ENCODE measurements around the gene C12orf50.
"Not testable (repeated sequence)": the region's sequence is repeated elsewhere in the genome, so short reads cannot be mapped to it uniquely, and the experiment has no call there.

Gene C12orf50, protein sequence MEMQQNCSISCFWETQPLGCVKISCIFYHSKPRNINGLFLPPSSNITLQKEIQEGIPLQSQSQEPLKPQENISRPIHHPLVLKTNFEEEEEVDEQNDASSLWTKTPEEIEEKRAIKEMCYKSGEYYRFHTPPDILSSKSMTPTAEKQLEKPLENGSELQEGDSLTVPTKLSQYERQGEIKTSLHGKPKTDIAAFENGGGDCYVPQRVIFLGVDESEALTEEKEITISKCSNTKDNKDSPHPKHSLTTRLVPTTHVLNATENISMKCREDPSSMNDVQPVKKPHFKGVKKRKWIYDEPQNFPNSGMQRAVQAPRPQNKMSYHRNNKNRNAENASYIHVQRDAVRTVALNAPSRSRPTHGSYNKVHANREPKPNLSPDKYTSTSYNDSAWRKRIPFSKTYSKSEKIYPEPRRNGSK

GRCh38 chr12:88029093-88029665 is at the start of gene C12orf50:
TSS of gene C12orf50 (minus strand) at chr12:88029401. CDS start at chr12:88026962, 2,439 bp downstream.
- no peak for DNase-seq (ENCODE audit: low read depth in 3 of 3)

DNA sequence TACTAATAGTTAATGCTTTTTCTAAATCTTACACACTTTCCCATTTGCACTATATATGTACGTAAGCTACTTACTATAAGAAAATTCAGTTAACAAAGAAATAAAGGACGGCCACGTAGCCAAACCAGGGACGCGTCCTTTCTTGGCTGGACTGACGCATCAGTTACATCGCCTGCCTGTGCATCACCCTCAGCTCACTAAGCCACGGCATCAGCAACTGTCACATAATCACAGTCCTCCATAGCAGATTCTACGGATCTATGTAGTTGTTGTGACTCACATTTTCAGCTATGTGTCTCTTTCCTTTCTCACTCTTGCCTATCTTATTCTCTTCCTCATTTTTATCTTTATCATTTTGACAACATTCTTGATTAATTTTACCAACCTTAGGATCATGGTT is 38.1 kb upstream of the C12orf50 start:
- DNase-seq (ENCODE audit: low read depth in 3 of 3), result no peak

GRCh38 chr12:88063375-88063774 is 34.2 kb upstream of the C12orf50 start:
- DNase-seq (ENCODE audit: low read depth in 3 of 3), result no peak

DNA sequence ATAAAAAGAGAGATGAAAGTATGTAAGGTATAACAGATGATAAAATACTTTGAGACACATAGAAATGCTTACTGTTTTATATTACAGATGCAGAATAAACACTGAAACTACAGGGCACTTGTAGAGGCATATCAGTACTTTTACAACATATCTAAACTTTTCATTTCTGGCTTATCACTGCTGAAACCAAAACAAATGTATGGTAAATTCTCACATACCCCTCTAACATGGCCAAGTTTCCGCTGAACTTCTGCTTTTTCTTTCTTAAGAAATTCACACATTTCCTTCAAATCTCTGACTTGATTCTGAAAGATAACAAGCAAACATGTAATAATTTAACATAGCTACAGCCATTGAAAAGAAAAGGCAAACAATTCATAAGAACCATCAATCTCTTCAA is 33.3 kb upstream of the C12orf50 start:
- no peak for DNase-seq (ENCODE audit: low read depth in 3 of 3)

DNA sequence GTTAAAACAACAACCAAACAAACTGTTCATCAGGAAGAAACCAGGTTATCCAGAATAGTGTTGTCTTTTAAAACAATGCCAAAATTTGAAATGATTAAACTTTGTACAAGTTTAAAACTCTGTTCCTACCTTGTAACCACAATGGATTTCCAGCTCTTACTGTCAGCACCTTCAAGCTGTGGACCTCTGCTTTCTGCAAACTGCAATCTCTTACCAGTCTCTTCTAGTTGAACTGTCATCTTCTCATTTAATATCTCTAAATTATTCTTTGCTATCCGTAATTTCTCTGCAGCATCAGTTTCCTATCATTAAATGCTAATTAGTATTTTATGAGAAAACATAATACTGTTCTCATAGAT is 29.5 kb upstream of the C12orf50 start:
- DNase-seq (ENCODE audit: low read depth in 3 of 3), result no peak

DNA sequence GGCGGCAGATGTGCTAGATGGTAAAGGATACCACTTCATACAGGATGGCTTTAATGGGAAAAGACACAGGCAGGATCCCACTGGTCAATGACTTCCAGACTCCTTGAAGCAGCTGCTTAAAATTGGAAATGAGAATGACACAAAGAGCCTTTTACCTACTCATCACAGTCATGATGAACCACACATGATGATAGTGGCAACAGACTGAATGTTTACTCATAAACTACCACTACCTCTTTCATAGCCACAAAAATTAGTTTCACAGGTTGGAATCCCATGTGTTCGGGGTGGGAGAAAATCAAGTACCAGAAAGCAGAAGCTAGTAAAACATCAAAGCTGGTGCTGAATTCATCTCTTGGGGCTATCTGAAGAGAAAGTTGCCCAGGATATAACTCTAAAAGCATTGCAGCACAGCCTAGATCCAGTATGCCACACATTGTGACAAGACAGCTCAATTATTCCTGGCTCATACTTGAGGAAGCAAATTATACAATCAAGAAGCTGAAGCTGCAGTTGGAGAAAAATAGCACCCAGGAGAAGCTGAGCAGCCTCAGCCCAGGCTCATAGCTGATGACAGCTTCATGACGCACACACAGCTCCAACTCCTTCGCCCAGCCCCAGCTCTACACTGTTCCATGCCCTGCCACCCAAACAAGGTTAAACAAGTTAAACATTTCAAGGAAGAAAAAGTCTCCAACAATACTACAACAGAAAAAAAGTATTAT is 29.0 kb upstream of the C12orf50 start:
- DNase-seq (ENCODE audit: low read depth in 3 of 3), result no peak

DNA sequence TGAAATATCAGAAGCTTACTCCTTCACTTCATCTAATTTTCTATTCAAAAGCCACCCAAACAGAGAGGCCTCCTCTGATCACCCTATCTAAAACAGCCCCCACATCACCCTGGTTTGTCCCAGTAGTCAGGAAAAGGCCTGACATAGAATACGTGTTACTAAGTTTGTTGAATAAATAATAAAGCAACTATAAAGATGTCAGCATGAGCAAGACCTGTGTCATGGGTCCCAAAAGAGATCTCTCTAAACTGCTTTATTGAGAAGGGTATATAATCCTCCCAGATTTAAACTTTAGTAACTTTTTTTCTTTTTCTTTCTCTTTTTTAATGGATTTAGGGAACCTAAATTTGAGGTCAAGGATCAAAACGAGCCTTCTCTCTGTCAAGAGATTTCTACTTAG is 27.4 kb upstream of the C12orf50 start:
- no peak for DNase-seq (ENCODE audit: low read depth in 3 of 3)

- no peak for DNase-seq (ENCODE audit: low read depth in 3 of 3)
These were observed 23.5 kb upstream of the C12orf50 start for GRCh38 chr12:88052686-88053085.

GRCh38 chr12:88044035-88044434 is 14.8 kb upstream of the C12orf50 start:
- DNase-seq (ENCODE audit: low read depth in 3 of 3), result no peak

GRCh38 chr12:88037770-88038169 is 8.6 kb upstream of the C12orf50 start:
- DNase-seq (ENCODE audit: low read depth in 3 of 3), result no peak

DNA sequence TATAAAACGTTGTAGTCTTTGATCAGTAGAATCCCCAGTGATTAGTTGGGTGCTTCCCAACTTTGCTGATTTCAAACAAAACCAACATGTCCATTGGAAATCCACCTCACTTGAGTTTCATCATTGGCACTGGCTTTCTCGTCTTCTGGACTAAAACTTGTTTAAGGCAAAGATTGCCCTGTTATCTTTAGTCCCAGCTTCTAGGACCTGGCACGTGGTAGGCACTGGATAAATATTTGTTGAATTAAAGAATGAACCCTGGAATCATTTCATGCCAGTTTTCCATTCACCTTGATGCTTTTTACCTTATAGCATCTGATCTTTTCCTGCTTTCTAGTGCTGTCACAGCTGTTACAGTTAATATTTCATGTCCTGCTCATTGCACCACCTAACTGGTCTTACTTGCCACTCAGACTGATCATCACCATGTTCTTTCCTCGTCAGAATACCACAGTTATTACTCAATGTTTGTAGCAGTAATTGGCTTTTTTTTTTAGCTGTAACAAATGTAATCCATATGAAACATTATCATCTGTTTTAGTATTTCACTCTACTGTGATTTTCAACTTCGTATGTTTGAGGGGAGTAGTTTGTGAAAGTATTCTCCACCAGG is 7.3 kb upstream of the C12orf50 start:
- DNase-seq (ENCODE audit: low read depth in 3 of 3), result no peak

DNA sequence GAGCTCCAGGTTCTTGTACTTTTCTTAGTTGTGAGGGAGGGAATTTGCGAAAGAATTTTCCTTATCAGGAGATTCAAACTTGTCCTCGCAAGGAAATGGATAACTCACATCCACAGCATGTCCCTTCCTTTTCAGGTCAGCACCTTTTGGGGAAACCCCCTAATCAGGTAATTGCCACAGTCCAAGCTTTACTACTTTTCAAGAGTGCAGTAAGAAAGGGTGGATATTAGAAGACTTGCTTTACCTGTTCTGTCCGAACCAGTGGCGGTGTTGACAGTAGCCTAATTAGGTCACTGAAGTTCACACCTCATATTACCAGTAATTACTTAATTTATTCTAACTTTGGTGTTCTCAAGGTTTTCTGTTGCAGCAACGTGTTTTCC is 6.7 kb upstream of the C12orf50 start:
- no peak for DNase-seq (ENCODE audit: low read depth in 3 of 3)

DNA sequence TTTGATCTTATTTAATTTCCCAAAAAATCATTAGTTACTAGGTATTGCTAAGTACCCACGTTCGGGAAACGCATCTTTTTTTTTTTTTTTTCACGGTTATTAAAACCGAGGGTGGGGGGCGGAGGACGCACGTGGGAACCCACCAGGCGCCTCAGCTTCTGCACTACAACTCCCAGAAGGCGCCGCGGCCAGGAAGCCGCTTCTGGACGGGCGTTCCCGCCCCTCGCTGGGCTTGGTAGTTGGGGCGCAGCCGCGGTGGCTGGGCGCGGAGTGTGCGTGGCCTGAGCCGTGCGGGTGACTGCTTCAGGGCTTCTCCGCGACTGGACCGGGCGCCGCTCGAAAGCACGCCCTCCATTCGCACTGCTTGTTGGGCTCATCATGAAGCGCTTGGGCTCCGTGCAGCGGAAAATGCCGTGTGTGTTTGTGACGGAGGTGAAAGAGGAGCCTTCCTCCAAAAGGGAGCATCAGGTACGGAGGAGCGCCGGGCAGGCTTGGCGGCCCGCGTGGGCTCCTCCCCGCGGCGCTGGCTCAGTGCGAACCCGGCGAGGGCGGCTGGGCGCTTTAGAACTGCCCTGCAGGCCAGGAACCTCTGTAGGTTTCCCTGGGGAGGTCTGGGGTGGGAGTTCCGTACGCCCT is 6.2 kb upstream of the C12orf50 start:
- DNase-seq (ENCODE audit: low read depth in 3 of 3), result peak; percentile 79 to 86 (median 81)

GRCh38 chr12:88031161-88031560 is 2.0 kb upstream of the C12orf50 start:
- DNase-seq (ENCODE audit: low read depth in 3 of 3), result not testable (repeated sequence)

GRCh38 chr12:88026196-88026595 is 3.0 kb downstream of the C12orf50 start:
- no peak for DNase-seq (ENCODE audit: low read depth in 3 of 3)

- DNase-seq (ENCODE audit: low read depth in 3 of 3), result no peak
These were observed 11.2 kb downstream of the C12orf50 start for GRCh38 chr12:88017964-88018363.

DNA sequence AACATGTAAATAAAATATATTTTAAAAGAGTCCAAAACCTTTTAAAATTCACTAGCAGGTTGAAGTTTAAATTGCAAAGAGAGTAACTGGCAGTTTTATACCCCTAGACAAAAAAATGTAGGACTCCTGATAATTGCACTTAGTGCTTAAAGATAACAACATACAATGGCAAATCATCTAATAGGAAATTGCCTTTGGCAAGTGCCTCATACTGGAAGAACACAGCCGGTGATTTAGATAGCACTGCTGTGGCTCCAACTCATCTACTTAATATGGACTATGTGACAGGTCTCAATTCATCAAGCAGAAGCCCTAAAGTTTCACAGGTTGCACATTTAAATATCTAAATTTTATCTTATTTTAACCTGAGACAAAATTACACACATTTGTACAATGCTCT is 13.4 kb downstream of the C12orf50 start:
- DNase-seq (ENCODE audit: low read depth in 3 of 3), result no peak

- no peak for DNase-seq (ENCODE audit: low read depth in 3 of 3)
These were observed 17.4 kb downstream of the C12orf50 start for GRCh38 chr12:88011755-88012154.

DNA sequence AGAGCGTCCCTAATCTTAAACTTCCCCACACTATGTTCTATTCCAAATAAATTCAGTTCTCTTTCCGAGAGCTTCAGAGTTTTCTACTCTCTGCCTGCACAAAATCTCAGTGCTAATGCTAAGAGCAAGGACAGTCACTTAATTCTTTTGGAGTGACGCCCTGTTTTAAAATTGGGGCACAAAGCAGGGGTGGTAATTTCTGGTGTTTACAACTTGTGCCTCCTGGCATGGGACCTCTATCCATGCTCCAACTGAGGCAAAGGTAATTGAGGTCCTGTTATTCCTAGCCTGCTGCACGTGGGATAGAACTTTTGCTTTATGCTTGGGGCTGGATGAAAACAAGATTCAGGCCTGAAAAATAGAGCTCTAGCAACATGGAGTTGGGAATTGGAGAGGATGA is 22.9 kb downstream of the C12orf50 start:
- no peak for DNase-seq (ENCODE audit: low read depth in 3 of 3)

- no peak for DNase-seq (ENCODE audit: low read depth in 3 of 3)
These were observed 27.9 kb downstream of the C12orf50 start for GRCh38 chr12:88001327-88001726.

DNA sequence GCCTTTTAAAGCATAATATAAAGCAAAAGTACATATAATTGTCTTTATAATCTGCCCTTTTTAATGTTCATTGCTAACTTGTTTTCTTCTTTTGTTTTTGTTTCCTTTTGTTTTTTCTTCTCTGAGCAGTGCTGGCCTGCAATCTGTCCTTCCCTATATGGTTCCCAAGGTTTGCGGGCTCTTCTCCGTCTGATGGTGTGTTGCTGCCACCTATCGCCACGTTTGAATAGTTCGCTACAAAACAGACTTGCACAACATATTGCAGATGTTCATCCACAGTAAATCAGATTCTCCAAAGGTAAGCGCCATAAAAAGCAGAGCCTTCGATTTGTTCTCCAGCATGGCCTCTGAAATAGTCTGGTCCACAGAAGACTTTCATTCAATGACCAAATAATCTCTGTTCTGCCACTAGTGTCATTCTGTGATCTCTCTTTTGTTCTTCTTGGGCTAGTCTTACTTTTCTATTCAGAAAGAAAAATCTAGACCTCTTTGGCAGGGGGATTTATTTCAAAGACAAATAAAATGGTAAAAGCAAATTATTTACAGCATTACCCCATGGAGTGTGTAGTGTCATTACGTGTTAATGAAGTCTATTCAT is 33.5 kb downstream of the C12orf50 start:
- peak; percentile 5 to 33 (median 6) for DNase-seq (ENCODE audit: low read depth in 3 of 3)

- no peak for DNase-seq (ENCODE audit: low read depth in 3 of 3)
These were observed 37.7 kb downstream of the C12orf50 start for GRCh38 chr12:87991483-87991882.

Data from stimulated activated CD4-positive, alpha-beta T cell treated with anti-CD3 and anti-CD28 coated beads, TNF-alpha, amount 100 ng/mL, for 48 hours (primary cell).